GM19238 (cell line): ENCODE results near the gene SORL1.
"Not testable (repeated sequence)": the region's sequence is repeated elsewhere in the genome, so short reads cannot be mapped to it uniquely, and the experiment has no call there.

Experiments used
- DNase-seq: peaks from one replicate; pipeline ENCODE4 v3.0.0; 2011; ENCODE audit warnings: low spot score; ENCODE audit not compliant: insufficient read length

Gene SORL1, protein sequence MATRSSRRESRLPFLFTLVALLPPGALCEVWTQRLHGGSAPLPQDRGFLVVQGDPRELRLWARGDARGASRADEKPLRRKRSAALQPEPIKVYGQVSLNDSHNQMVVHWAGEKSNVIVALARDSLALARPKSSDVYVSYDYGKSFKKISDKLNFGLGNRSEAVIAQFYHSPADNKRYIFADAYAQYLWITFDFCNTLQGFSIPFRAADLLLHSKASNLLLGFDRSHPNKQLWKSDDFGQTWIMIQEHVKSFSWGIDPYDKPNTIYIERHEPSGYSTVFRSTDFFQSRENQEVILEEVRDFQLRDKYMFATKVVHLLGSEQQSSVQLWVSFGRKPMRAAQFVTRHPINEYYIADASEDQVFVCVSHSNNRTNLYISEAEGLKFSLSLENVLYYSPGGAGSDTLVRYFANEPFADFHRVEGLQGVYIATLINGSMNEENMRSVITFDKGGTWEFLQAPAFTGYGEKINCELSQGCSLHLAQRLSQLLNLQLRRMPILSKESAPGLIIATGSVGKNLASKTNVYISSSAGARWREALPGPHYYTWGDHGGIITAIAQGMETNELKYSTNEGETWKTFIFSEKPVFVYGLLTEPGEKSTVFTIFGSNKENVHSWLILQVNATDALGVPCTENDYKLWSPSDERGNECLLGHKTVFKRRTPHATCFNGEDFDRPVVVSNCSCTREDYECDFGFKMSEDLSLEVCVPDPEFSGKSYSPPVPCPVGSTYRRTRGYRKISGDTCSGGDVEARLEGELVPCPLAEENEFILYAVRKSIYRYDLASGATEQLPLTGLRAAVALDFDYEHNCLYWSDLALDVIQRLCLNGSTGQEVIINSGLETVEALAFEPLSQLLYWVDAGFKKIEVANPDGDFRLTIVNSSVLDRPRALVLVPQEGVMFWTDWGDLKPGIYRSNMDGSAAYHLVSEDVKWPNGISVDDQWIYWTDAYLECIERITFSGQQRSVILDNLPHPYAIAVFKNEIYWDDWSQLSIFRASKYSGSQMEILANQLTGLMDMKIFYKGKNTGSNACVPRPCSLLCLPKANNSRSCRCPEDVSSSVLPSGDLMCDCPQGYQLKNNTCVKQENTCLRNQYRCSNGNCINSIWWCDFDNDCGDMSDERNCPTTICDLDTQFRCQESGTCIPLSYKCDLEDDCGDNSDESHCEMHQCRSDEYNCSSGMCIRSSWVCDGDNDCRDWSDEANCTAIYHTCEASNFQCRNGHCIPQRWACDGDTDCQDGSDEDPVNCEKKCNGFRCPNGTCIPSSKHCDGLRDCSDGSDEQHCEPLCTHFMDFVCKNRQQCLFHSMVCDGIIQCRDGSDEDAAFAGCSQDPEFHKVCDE (N-terminal part only)

DNA sequence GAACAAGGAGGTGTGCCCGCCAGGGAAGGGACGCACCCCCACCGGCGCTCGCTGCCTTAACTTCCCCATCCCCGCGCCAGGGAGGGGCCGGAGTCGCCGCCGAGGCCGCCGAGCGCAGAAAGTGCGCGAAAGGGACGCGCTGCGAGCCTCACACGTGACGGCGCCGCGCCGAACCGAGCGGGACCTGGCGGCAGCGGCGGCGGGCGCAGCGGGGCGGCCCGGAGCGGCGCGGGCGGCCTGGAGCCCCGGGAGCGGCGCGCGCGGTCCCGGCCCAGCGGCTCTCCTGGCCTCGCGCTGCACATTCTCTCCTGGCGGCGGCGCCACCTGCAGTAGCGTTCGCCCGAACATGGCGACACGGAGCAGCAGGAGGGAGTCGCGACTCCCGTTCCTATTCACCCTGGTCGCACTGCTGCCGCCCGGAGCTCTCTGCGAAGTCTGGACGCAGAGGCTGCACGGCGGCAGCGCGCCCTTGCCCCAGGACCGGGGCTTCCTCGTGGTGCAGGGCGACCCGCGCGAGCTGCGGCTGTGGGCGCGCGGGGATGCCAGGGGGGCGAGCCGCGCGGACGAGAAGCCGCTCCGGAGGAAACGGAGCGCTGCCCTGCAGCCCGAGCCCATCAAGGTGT is at the start of gene SORL1:
TSS of gene SORL1 (plus strand) at position 329 of the 623 bp plus-strand sequence. CDS start at position 347, 18 bp downstream.
- peak; percentile 69 for DNase-seq

DNA sequence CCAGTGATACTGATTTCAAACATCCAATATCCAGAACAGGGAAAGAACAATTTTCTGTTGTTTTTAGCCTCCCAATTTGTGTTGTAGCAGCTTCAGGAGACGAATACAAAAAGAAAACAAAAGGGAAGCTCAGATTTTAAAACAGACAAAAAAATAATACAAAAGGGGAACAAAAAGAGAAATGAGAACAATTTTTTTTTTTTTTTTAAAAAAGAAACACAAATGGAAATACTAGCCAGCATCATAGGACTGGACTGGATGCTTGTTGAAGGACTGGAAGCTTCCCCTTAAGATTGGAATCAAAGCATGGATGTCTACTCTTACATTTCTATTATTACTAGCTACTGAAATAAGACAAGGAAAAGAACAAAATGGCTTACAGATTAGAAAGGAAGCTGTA is 46.5 kb upstream of the SORL1 start:
- no peak for DNase-seq

DNA sequence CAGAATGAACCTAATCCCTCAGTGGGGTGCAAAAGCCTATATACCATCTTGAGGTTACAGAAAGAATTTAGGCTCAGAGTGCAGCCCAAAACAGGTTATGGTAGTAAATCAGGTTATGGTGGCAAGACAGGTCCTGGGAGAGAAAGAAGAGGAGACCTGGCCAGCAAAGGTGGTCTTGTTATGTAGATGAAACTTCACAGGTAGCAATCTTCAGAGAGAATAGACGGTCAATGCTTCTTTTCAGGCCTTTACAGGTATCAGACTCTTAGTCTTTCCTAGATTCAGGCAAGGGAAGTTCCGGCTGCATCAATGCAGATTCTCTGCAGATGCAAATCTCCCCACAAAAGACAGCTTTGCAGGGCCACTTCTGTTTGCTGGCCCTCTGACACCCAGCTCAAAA is 45.8 kb upstream of the SORL1 start:
- no peak for DNase-seq

DNA sequence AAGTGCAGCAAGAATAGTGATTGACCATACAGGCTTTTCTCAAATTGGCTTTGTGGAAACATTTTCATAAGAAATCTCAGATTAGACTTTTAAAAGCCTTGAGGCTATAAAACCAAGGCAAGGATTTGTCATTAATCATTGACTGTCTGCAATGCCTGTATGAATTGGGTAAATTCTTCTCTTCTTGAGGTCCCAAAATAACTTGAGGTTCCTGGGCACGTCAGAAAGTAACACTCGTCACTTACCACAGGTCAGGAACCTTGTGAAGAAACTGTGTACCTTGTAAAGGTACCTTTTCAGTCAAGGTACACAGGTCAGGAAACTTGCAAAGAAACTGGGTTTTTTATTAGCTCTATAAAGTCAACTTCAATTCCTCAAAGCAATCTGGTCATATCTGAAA is 43.3 kb upstream of the SORL1 start:
- no peak for DNase-seq

DNA sequence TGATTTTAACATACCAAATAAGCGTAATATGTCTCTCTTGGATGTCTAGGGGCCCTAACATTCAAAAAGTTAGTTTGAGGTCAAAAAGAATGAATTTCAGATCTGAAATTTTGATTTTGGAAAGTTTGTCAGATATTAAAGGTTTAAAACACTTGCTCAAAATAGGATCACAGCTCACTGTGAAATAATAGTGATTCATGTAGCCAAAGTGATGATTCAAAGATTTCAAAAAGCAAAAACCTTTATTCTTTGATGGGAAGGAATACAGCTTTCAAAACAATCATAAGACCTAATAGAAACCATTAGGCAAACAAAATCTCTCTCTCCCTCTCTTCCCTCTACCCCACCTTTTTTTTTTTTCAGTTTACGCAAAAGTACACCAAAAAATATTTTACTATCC is 42.1 kb upstream of the SORL1 start:
- not testable (repeated sequence) for DNase-seq

DNA sequence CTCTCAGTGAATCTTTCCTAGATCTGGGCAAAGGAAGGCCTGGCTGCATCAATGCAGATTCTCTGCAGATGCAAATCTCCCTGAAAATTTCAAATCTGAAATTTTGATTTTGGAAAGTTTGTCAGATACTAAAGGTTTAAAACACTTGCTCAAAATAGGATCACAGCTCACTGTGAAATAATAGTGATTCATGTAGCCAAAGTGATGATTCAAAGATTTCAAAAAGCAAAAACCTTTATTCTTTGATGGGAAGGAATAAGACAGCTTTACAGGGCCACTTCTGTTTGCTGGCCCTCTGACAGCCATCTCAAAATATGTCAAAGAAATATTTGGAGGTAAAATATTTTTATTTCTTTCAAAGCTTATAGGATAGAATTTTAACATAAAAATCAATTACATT is 40.8 kb upstream of the SORL1 start:
- DNase-seq: not testable (repeated sequence)

DNA sequence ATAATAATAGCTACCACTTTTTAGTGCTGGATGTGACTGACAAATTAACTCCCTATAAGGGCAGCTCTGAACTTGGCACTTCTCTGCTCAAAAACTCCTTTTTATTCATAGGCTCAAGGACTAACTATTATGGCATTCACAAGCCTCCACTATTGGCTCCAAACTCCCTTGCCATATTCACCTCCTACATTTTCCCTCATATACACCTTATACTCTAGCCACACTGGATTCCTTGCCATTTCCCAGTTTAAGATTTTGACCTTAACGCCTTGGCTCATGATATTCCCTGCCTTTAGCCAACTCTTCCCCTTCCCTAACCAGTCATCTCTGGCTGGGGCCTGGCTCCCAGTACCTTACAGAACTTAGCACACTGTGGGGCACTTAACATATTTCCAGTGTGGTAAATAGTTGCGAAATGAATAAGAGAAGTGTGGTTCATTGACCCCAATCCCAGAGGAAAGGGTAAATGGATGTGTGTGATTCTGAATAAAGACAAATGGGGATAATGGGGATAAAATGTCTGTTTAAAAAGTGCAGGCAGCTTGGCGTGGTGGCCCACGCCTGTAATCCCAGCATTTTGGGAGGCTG is 40.0 kb upstream of the SORL1 start:
- DNase-seq: no peak

DNA sequence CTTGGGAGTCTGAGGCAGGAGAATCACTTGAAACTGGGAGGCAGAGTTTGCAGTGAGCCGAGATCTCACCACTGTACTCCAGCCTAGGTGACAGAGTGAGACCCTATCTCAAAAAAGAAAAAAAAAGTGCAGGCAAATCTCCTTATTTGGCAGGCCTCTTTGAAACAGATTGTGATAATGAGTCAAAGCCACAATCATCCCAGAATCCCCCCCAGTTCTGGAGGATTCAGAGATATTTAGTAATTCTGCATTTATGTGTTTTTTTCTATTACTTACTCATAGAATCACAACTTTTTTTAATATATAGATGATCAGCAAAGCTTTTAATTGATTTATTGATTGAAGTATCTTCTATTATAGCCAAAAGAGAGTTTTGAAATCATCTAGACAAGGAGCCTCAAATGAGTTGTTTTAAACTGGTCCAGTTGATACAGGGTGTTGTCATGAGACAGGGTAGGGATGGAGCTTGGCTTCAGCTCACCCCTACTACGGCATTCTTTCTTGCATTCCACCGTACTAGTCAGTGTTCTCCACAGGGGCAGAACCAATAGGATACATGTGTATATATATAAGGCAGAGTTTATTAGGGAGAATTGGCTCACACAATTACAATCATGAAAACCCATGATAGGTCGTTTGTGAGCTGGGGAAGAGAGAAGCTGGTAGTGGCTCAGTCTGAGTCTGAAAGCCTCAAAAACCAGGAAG is 39.3 kb upstream of the SORL1 start:
- no peak for DNase-seq

DNA sequence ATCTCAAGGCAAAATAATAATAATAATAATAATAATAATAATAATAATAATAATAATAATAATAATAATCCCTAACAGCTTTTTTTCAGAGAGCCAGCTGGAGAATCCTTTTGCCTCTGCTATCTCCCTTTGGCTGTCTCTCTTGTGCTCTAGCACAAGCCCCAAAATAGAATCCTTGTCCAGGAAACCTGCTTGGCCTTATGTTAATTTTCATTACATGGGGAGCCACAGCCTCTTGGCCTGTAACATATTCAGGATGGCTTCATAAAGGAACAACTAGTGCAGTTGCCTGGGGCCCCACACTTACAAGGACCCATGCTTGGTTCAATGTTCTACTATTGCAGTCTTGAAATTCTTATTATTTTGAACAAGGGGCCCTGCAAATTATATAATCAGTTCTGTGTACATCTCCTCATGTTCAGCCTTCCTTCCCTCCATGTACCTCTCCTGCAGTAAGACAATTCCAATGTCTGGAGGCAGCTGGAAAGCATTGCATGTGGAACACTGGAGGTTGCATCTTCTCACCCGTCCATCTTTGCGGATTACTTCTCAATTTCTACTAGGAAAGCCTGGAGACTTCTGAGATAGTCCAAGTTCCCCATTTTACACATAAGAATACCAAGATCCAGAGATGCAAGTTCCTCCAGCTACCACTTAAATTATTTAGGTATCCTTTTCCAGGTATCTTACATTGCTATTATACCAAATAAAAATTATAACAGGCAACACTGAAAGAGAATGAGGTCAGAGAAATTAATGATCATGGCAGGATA is 37.8 kb upstream of the SORL1 start:
- no peak for DNase-seq

DNA sequence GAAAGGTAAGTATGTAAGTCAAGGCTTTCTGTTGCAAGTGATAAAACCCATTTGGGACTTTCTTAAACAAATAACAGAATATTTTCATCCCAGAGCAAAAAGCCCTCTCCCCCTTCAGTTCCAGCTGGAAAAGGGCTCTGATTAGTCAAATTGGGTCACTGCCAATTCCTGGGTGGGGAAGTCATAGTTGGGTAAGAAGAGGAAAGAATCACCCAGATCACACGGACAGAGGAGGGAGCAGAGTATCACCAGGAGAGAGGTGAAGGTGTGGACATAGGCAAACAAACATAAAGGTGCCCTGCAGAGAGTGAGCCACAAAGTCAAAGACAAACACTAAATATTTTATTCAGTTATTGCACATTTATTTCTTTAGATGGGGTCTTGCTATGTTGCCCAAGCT is 36.3 kb upstream of the SORL1 start:
- no peak for DNase-seq

DNA sequence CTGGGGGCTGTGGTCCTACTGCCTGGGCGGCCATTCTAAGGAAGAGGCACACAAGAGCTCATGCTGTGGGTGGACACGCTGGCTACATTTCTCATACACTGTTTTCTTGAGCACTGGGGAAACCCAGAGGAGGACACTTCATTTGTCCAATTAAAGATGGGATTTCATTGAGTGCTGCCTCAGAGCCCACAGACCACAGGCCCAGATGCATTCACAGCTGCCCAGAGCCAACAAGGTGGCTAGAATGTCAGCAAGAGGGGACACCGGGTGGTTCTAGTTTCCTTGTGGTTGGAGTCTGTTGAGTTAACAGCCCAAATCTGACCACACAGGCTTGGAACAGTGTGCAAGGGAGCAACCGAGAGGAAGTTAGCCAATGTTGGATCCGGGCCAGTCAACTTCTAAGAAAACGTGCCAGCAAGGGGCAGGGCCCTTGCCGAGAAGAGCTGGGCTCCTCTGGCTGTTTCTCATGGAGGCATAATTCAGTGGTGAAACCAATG is 35.0 kb upstream of the SORL1 start:
- no peak for DNase-seq

DNA sequence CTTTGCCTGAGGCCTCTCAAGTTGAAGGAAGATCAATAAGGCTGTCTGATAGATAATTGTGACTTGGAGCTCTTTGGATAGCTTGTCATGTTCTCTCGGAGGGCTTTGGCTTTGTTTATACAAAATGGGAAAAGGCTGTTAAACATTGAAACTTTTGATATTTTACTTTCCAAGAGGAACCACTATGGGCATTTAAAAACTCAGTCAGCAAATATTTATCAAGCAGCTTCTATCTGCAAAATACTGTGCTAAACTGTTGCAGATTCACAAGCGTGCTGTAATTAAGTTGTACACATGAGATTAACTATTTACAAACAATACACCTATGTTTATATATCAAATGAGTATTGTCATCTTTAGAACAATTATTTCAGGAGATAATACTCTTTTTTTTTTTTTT is 34.5 kb upstream of the SORL1 start:
- no peak for DNase-seq

DNA sequence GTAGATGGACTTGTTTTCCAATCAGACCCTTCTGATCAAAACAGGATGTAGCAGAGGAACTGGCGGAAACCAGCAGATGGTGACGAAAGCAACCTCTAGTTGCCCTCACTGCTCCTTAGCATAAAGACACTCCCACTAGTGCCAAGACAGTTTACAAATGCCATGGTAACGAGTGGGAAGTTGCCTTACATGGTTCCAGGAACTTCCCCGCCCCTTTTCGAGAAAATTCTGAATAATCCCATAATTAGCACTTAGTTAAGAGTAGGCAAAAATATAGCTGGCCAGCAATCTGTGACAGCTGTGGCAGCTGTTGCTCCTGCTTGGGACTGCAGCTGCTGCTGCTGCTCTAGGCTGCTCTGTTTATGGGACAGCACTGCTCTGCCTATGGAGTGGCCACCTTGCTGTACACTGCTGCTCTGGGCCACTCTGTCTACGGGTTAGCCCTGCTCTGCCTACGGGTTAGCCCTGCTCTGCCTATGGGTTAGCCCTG is 33.4 kb upstream of the SORL1 start:
- DNase-seq: no peak

DNA sequence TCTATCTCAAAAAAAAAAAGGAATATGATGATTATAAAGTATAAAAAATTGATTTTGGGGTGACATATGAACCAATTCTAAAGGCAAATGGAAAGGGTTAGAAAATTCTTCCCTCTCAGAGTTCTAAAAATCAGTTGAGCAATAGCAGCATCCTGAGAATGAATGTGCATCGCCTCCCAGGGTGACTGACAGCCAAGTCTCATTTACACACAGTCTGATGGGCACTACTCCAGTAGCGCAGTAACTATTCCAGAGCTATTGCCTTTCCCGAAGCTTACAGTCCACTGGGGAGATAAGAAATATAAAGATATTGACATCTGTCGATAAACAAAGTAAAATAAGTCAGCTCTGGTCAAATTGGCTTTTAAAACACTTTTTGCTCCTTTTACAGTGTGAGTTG is 32.3 kb upstream of the SORL1 start:
- DNase-seq: no peak

DNA sequence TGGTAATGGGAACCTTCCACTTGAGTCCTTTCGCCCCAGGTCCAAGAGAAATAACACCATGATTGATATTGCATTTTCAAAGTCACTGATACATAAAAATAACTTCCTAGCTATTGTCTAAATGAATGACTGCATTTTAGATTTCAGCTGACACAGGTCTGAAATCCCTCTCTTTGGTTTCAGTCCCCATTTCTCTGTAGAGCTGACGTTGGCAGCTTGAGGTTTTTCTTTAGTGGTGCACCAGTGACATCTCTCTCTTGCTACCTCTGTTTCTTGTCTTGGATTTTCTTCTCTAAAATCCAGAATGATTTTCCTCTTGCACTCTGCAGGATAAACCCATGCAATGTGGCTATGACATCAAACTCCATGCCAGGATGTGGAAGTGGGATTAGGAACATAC is 31.7 kb upstream of the SORL1 start:
- DNase-seq: no peak

DNA sequence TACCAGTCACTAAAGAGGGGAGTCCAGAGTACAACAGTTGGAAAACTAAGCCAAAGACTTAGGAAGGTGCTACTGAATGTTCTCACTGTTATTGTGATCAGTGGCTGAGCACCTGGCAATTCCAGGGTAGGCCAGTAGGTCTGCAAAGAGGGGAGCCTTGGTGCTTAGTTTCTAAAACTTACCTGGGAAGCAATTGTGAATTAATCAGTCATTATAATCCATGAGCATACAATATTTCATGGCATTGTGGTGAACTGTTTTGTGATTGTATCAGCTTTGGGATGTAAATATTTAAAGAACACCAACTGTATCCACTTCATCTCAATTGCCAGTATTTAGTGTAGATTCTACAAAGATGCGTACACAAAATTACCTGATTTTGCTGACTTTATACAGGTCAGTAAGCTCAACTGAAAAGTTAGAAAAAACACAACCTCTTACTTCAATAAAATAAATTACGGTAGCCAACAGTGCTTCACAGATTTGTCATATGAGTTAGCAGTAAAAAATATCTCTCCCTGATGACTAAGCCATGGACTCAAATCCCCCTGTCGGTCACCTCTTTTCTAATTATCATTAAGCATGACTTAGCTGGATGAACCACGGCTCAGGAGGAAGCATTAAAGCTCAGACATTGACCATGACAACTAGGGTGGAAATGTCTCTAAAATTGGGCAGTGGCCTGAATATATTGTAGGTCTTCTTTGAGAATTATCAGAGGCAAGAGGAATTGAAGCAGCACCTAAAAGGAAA is 30.8 kb upstream of the SORL1 start:
- DNase-seq: no peak

DNA sequence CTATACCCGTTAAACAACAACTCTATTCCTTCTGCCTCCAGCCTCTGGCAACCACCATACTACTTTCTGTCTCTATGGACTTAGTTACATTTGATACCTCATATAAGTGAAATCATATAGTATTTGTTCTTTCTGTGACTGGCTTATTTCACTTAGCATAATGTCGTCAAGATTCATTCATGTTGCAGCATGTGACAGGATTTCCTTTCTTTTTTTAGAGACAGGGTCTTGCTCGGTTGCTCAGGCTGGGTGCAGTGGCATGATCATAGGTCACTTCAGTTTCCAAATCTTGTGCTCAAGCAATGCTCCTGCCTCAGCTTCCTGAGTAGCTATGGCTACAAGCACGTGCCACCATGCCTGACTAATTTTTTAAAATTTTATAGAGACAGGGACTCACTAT is 29.4 kb upstream of the SORL1 start:
- DNase-seq: no peak

DNA sequence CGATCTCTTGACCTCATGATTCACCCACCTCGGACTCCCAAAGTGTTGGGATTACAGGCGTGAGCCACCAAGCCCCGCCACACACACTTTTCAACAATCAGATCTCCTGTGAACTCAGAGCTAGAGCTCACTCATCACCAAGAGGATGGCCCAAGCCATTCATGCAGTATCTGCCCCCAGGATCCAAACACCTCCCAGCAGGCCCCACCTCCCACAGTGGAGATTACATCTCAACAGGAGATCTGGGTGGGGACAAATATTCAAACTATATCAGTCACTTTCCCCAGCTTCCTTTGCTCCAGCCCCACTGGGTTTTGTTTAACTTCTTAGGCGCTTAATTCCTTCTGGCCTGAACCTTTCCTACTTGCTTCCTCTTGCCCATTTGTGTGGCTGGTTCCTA is 26.3 kb upstream of the SORL1 start:
- no peak for DNase-seq
